Activated naive CD8-positive, alpha-beta T cell treated with anti-CD3 and anti-CD28 coated beads for 36 hours (primary cell): ENCODE results near the gene DCAF11. TPM values are rescaled to one million over a fixed set of nuclear protein-coding genes. Genes with fewer than 3 reads are reported as not detected.

Source experiments
- DNase-seq: peaks from one replicate; pipeline ENCODE4 v3.0.0; 2021
- H3K27ac Mint-ChIP-seq: one replicate; pipeline ENCODE4 v1.8.0; 2022; ENCODE audit warnings: mild to moderate bottlenecking, moderate library complexity, mixed read lengths
- H3K27me3 Mint-ChIP-seq: one replicate; pipeline ENCODE4 v1.8.0; 2022; ENCODE audit warnings: mild to moderate bottlenecking, mixed read lengths
- H3K36me3 Mint-ChIP-seq: one replicate; pipeline ENCODE4 v1.8.0; 2021; ENCODE audit warnings: mild to moderate bottlenecking, mixed read lengths
- H3K4me1 Mint-ChIP-seq: one replicate; pipeline ENCODE4 v1.8.0; 2021; ENCODE audit warnings: mixed read lengths
- H3K4me3 Mint-ChIP-seq: one replicate; pipeline ENCODE4 v1.8.0; 2022; ENCODE audit warnings: mild to moderate bottlenecking, moderate library complexity, mixed read lengths
- H3K9me3 Mint-ChIP-seq: one replicate; pipeline ENCODE4 v1.8.0; 2022; ENCODE audit warnings: mixed read lengths
- total RNA-seq, 2 experiments: library from RNA; stranded (reverse); gene quantifications; one replicate each; pipeline ENCODE4 v1.2.3, GENCODE V29; 2021

Gene DCAF11
- total RNA-seq, 2 experiments from 2014 or later = 56.0 to 56.7 TPM

DNA sequence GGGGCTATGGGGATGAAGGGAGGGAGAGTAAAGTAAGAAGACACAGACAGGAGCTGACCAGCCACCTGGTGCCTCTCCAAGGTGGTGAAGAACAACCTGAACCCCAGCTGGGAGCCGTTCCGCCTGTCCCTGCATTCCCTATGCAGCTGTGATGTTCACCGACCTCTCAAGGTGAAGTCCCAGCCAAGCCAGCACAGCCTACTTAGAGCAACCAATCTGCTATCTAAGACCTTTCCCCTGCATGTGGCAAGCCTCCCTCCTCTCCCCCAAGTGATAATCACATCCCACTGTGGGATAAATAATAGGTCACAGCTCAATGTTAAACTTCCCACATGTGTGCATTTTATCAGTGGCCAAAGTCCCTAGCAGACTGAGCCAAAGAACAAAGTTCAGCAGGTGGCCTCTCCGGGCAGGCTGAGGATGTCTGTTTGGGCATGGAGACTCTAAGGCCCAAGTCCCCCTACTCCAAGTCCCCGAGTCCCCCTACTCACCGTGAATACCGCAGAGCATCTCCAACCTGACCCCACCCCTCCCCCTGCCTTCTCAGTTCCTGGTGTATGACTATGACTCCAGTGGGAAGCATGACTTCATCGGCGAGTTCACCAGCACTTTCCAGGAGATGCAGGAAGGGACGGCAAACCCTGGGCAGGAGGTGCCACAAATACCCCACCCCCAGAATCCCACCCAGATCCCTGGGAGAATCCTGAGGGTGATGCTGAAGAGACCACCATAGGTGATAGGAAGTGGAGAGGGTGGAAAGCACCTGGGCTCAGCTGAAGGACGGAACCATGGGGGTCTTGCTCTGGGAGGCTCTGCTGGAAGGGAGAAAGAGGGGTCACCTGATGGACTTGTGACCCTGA, 39.7 kb upstream of the DCAF11 start:
- no peaks in the 10 kb centered on the region for H3K9me3 Mint-ChIP-seq
- H3K27ac Mint-ChIP-seq = no peak overlapping the region
- H3K4me3 Mint-ChIP-seq = no peak overlapping the region
- peaks cover 7% of the 10 kb centered on the region for H3K4me1 Mint-ChIP-seq
- H3K27me3 Mint-ChIP-seq = no peaks in the 10 kb centered on the region
- H3K36me3 Mint-ChIP-seq = no peaks in the 10 kb centered on the region
- DNase-seq = no peak

DNA sequence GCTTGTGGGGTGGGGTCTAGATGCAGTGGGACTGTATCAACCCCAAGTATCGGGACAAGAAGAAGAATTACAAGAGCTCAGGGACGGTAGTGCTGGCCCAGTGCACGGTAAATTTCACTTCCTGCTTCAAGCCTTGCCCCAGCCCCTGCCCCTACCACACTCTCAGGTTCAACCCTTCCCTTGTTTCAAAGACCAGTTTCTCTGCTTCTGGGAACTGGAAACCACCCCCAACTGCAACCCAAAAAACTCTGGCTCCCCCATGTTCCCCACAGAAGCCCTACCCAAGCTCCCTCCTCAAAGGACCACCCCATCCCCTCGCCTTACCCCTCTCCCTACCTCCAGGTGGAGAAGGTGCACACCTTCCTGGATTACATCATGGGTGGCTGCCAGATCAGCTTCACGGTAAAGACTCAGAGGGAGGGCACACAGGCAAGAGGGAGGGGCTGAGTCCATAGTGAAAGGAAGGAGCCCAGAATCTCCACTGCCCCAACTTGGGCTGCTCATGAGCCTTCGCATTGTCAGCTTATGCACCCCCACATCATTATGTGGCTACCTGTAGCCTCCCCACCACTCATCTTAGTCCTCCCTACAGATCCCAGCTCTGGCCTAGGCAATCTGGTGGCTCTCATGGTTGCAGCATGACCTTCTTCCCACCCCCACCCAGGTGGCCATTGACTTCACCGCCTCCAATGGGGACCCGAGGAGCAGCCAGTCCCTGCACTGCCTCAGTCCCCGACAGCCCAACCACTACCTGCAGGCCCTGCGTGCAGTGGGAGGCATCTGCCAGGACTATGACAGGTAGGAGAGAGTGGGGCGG, 38.9 kb upstream of the DCAF11 start:
- Mint-ChIP-seq H3K36me3 (no peaks in the 10 kb centered on the region), H3K4me1 (peaks cover 14% of the 10 kb centered on the region), H3K4me3 (no peak overlapping the region), H3K27me3 (no peaks in the 10 kb centered on the region), H3K27ac (no peak overlapping the region), H3K9me3 (no peaks in the 10 kb centered on the region)
- DNase-seq = no peak

- Mint-ChIP-seq H3K4me1 (peaks cover 13% of the 10 kb centered on the region), H3K27me3 (no peaks in the 10 kb centered on the region), H3K4me3 (no peak overlapping the region), H3K36me3 (no peaks in the 10 kb centered on the region), H3K27ac (no peak overlapping the region), H3K9me3 (no peaks in the 10 kb centered on the region)
- DNase-seq = no peak
These were observed 38.3 kb upstream of the DCAF11 start for GRCh38 chr14:24076302-24076601.

DNA sequence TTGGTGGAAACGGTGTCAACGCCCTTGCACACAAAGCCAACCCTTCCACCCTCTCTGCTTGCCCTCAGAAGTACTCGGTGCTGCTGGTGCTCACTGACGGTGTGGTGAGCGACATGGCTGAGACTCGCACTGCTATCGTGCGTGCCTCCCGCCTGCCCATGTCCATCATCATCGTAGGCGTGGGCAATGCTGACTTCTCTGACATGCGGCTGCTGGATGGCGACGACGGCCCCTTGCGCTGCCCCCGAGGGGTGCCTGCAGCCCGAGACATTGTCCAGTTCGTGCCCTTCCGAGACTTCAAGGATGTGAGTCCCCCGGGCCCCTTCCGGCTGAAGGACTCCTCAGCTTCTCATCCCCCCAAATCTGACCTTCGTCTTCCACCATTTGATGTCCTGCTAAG, 37.5 kb upstream of the DCAF11 start:
- no peak for DNase-seq
- H3K9me3 Mint-ChIP-seq = no peaks in the 10 kb centered on the region

DNA sequence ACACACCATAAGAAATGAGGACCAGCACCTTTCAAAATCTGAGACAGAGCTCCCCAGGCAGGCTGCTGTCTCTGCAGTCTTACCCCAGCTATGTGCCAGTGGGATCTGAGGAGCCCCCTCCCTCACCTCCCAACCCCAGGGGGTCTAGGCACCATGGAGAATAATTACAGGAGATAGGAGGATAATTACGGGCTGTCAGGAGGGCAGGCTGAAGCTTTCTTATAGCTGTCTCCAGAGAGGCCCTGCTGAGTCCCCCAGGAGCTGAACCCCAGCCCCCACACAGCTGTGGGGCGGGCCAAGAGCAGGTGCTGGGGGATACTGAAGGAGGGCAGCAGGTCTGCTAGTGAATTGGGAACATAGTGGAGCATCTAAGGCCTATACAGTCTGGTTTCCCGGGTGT, 36.4 kb upstream of the DCAF11 start:
- Mint-ChIP-seq H3K9me3 (no peaks in the 10 kb centered on the region), H3K4me1 (peaks cover 19% of the 10 kb centered on the region), H3K4me3 (no peak overlapping the region), H3K27ac (no peak overlapping the region), H3K27me3 (no peaks in the 10 kb centered on the region), H3K36me3 (no peaks in the 10 kb centered on the region)
- DNase-seq = no peak

More for the DNA sequence above, 37.5 kb upstream of the DCAF11 start:
- Mint-ChIP-seq H3K27me3 (no peaks in the 10 kb centered on the region), H3K4me1 (peaks cover 16% of the 10 kb centered on the region), H3K4me3 (no peak overlapping the region), H3K36me3 (no peaks in the 10 kb centered on the region), H3K27ac (no peak overlapping the region)

DNA sequence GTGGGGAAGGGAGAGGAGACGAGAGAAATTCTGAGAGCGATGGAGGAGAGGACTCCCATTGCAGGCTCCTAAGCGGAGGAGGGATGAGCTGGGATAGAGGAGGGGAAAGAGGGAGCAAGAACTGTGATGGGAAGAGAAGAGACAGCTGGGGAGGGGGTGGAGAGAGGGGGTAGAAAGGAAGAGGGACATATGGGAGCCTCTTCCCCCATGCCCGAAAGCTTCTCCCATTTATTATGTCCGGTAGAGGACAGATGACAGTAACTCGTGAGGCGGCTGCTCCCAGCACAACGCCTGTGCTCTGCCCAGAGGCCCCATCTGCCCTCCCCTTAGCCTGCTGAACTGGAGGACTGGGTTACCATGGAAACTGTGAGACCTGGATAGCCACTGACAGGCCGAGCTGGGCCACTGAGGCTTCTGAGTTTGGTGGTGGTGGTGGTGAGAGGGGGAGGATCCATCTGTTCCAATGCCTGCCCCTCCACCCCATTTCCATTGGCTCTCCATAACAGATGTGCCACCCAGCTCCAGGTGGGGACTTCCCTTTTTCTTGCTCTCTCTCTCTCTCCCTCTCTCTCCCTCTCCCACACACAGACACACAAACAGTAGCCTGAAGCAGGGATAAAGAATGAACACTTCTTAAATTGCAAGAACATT, 35.0 kb upstream of the DCAF11 start:
- H3K4me3 Mint-ChIP-seq = peak overlapping the region; percentile 12
- H3K9me3 Mint-ChIP-seq = no peaks in the 10 kb centered on the region
- no peak for DNase-seq
- H3K36me3 Mint-ChIP-seq = no peaks in the 10 kb centered on the region
- H3K27ac Mint-ChIP-seq = no peak overlapping the region
- peaks cover 19% of the 10 kb centered on the region for H3K4me1 Mint-ChIP-seq
- H3K27me3 Mint-ChIP-seq = no peaks in the 10 kb centered on the region

DNA sequence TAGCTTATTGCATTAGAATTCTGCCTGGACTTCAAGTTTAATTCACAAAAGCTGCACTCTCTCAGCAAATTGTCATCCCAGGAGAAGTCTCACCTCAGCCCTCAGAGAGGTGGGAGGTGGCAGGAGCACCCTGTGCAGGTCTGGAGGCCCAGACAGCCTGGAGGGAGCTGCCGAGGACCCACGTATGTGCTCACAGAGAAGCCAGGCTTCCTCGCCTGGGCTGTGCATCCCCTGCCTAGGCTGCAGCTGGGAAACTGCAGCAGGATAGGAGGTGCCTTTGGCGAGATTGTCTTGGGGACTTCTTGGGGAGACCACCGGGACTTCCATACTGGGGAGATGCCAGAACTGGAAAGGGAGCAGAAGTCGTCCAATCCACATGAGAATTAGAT, 34.4 kb upstream of the DCAF11 start:
- DNase-seq = no peak
- Mint-ChIP-seq H3K4me1 (peaks cover 19% of the 10 kb centered on the region), H3K4me3 (peak overlapping the region; percentile 74), H3K27me3 (no peaks in the 10 kb centered on the region), H3K36me3 (no peaks in the 10 kb centered on the region), H3K9me3 (no peaks in the 10 kb centered on the region), H3K27ac (no peak overlapping the region)

DNA sequence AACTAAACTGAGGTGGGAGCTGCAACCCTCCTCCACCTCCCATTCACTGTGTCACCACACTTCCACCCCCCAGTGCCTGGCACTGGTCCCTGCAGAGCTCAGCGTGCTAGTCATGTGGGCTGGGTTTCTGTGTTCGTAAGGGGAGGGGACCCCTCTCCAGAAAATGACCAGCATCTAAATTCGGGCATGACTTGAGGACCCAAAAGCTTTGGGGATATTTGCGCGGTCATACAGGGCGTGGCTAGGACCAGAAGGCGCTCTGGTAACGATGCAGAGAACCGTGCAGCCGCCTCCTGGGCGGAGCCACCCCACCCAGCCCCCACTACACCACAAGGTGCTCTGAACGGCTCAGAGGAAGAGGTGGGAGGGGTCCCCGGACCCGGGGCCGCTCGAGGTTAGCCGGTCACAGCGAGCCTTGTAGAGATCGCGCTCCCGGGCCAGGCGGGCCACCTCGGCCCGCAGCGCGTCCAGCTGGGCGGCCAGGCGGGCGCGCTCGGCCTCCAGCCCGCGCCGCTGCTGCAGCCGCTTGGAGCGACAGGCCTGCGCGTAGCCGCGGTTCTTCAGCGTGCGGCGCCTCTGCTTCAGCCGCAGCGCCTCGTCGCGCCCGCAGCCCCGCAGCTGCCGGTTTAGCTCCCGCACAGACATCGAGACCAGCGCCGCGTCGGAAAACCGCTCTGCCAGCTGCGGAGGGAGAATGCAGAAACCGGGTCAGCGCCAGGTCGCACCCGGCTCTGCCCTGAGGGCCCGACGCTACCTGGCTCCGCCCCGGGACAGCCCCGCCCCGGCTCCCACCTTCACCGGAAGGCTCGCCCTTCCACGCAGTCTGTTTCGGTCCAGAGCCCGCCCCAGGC, 33.5 kb upstream of the DCAF11 start:
- no peaks in the 10 kb centered on the region for H3K36me3 Mint-ChIP-seq
- H3K27ac Mint-ChIP-seq = peak overlapping the region; percentile 53
- peaks cover 16% of the 10 kb centered on the region for H3K4me1 Mint-ChIP-seq
- DNase-seq = peak; percentile 76
- no peaks in the 10 kb centered on the region for H3K27me3 Mint-ChIP-seq
- no peaks in the 10 kb centered on the region for H3K9me3 Mint-ChIP-seq
- H3K4me3 Mint-ChIP-seq = peak overlapping the region; percentile 74

GRCh38 chr14:24081739-24082211, 32.8 kb upstream of the DCAF11 start:
- Mint-ChIP-seq H3K36me3 (no peaks in the 10 kb centered on the region), H3K27ac (no peak overlapping the region), H3K9me3 (no peaks in the 10 kb centered on the region), H3K4me3 (peak overlapping the region; percentile 72), H3K4me1 (peaks cover 16% of the 10 kb centered on the region), H3K27me3 (no peaks in the 10 kb centered on the region)
- no peak for DNase-seq

DNA sequence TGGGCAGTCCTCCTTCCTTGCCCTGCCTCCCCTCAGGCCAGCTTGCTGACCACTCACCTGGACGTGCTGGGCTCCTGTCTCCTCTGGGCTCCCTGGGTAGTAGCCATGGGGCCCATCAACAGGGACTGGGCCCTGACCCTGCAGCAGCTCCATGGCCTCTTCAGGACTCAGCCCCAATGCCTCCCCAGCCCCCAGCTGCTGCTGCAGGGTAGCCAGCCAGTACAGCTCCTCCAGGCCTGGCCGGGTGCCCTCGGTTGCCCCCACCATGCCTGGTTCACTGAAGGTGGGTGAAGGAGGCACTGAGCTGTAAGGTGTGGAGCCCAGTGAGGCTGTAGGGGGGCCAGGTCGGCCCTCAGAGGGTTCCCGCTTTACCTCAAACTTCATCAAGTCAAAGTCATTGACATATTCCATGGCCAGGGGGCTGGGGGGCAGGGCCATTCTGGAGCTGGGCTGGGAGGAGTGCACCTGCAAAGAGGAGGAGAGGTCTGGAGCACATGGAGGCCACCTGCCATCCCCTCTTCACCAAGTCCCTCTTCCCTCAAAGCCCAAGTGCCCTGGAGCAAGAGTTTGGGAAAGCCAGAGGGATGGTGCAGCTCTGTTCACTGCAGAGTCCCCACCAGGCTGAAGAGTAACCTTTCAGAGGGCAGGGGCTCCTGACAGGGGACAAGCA, 32.0 kb upstream of the DCAF11 start:
- Mint-ChIP-seq H3K4me1 (peaks cover 16% of the 10 kb centered on the region), H3K27me3 (no peaks in the 10 kb centered on the region), H3K36me3 (no peaks in the 10 kb centered on the region), H3K27ac (no peak overlapping the region), H3K4me3 (peak overlapping the region; percentile 72), H3K9me3 (no peaks in the 10 kb centered on the region)
- DNase-seq = no peak

GRCh38 chr14:24083462-24083861, 31.1 kb upstream of the DCAF11 start:
- H3K4me1 Mint-ChIP-seq = peaks cover 16% of the 10 kb centered on the region
- no peaks in the 10 kb centered on the region for H3K36me3 Mint-ChIP-seq
- no peaks in the 10 kb centered on the region for H3K27me3 Mint-ChIP-seq
- no peak overlapping the region for H3K4me3 Mint-ChIP-seq
- no peak overlapping the region for H3K27ac Mint-ChIP-seq
- H3K9me3 Mint-ChIP-seq = no peaks in the 10 kb centered on the region
- no peak for DNase-seq

DNA sequence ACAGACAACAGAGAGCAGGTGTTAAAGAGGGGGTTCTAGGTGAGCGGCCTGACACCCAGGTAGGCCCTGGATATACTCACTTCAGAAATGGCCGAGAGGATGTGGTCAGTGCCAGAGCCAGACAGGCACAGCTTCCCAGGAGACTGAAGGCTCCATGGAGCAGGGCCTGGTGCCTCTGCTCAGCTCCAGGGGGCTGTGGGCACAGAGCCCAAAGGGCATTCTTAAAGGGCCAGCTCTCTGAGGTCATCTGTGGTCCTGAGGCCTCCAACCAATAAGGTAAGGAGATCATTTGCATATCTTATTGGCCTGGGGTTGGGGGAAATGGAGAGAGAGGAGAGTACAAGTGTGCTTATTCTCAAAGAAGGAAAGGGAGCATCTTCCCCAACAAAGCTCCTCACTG, 30.1 kb upstream of the DCAF11 start:
- Mint-ChIP-seq H3K4me3 (no peak overlapping the region), H3K27me3 (no peaks in the 10 kb centered on the region), H3K36me3 (no peaks in the 10 kb centered on the region), H3K4me1 (peaks cover 16% of the 10 kb centered on the region), H3K9me3 (no peaks in the 10 kb centered on the region), H3K27ac (no peak overlapping the region)
- no peak for DNase-seq

GRCh38 chr14:24085215-24085614, 29.4 kb upstream of the DCAF11 start:
- no peaks in the 10 kb centered on the region for H3K9me3 Mint-ChIP-seq
- H3K27me3 Mint-ChIP-seq = no peaks in the 10 kb centered on the region
- no peak overlapping the region for H3K4me3 Mint-ChIP-seq
- peaks cover 16% of the 10 kb centered on the region for H3K4me1 Mint-ChIP-seq
- DNase-seq = no peak
- no peaks in the 10 kb centered on the region for H3K36me3 Mint-ChIP-seq
- H3K27ac Mint-ChIP-seq = no peak overlapping the region
